Thyroid gland (tissue), 4 donors: ENCODE data around the gene PITRM1. TPM values are rescaled to one million over a fixed set of nuclear protein-coding genes. Genes with fewer than 3 reads are reported as not detected.

Source experiments
- DNase-seq, 2 donors: peaks; one replicate each; pipeline ENCODE4 v3.0.0-alpha.2; 2019
- H3K27ac ChIP-seq, 3 donors: fragments of 200-600 bp; sonication (generic); 1 replicate in 2 of 3; 2 replicates in 1 of 3; pipeline ENCODE4 v1.5.1; 2016 to 2019; ENCODE audit warnings: mild to moderate bottlenecking in 1 of 3, moderate library complexity in 1 of 3
- H3K27me3 ChIP-seq: fragments of 200-600 bp; sonication (generic); one replicate; pipeline ENCODE4 v1.5.1; 2019
- H3K36me3 ChIP-seq, 2 donors: fragments of 200-600 bp; sonication (generic); one replicate each; pipeline ENCODE4 v1.5.1; 2016 to 2019
- H3K4me1 ChIP-seq, 2 donors: fragments of 200-600 bp; sonication (generic); one replicate each; pipeline ENCODE4 v1.5.1; 2017 to 2019
- H3K4me3 ChIP-seq, 3 donors: fragments of 200-600 bp; sonication (generic); replicated peaks in 1 of 3; 1 replicate in 2 of 3; 2 replicates in 1 of 3; pipeline ENCODE4 v1.5.1; 2016; ENCODE audit warnings: mild to moderate bottlenecking in 1 of 3
- H3K9me3 ChIP-seq: fragments of 200-600 bp; sonication (generic); one replicate; pipeline ENCODE4 v1.5.1; 2017
- POLR2A ChIP-seq, 2 donors: fragments of 450-650 bp; IDR thresholded peaks; one replicate each; pipeline ENCODE4 v1.6.1; 2017; ENCODE audit warnings: antibody characterized with exemption in 2 of 2, mild to moderate bottlenecking in 2 of 2, moderate library complexity in 1 of 2
- WGBS, 2 donors: methylation state at CpG; one replicate each; pipeline ENCODE4 v1.1.5; 2017; 5-methylcytosine and 5-hydroxymethylcytosine counted together
- intact Hi-C: fragments of 100-400 bp; cut with DNase I; formaldehyde crosslinking; loops from one replicate; pipeline ENCODE4 v1.15.1; 2023
- total RNA-seq, 4 donors: library from RNA; depleted of rRNA; stranded (reverse); fragments of >200 nt; gene quantifications; one replicate each; pipeline ENCODE4 v1.2.3, GENCODE V29; 2016
- TF ChIP-seq, protein P1 (sequence below), 6 experiments: fragments of 200-600 bp in 3 of 6; fragments of 450-650 bp in 3 of 6; sonication (generic) in 3 of 6; IDR thresholded peaks; one replicate each; pipeline ENCODE4 v1.5.1; 2016 to 2019; ENCODE audit warnings: antibody characterized with exemption in 6 of 6, mild to moderate bottlenecking in 2 of 6, inconsistent platforms in 1 of 6, moderate library complexity in 1 of 6

The PITRM1 gene
- total RNA-seq, 4 donors from 2014 or later = 68.2 to 107 (median 86.2) TPM

DNA sequence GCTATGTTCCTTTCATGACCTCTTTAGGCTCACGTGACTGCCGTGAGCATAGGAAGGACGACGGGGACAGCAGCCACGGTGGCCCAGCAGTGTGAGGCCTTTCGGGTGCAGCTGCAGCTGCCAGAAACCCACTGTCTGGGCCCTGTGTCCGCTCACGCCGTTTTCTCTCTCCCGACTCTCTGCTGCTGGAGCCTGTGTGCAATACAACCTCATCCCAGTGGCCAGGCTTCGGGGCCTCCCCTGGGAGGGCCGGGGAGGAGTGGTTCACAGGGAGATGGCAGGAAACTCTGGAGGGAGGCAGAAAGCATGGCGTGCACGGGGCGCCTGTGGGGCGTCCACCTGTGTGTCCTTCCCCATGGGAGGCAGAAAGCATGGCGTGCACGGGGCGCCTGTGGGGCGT is 66.7 kb downstream of the PITRM1 start:
- intact Hi-C loops = no loop called here
- Histone ChIP-seq H3K27me3 (no peaks in the 10 kb centered on the region), H3K36me3 (peaks cover 16 to 27% of the 10 kb centered on the region in 2 donors), H3K27ac (no peak overlapping the region), H3K4me3 (no peak overlapping the region), H3K9me3 (no peaks in the 10 kb centered on the region), H3K4me1 (peaks cover 11 to 15% of the 10 kb centered on the region in 2 donors)
- TF ChIP-seq, protein P1, sequence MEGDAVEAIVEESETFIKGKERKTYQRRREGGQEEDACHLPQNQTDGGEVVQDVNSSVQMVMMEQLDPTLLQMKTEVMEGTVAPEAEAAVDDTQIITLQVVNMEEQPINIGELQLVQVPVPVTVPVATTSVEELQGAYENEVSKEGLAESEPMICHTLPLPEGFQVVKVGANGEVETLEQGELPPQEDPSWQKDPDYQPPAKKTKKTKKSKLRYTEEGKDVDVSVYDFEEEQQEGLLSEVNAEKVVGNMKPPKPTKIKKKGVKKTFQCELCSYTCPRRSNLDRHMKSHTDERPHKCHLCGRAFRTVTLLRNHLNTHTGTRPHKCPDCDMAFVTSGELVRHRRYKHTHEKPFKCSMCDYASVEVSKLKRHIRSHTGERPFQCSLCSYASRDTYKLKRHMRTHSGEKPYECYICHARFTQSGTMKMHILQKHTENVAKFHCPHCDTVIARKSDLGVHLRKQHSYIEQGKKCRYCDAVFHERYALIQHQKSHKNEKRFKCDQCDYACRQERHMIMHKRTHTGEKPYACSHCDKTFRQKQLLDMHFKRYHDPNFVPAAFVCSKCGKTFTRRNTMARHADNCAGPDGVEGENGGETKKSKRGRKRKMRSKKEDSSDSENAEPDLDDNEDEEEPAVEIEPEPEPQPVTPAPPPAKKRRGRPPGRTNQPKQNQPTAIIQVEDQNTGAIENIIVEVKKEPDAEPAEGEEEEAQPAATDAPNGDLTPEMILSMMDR (IDR thresholded peaks at IDR 0.05) = no peak
- no peak for TF ChIP-seq POLR2A (IDR thresholded peaks at IDR 0.05)
- WGBS, 2 donors = 87 to 92% methylated on average over 15 to 16 of the region's 20 CpGs
- DNase-seq = no peak

DNA sequence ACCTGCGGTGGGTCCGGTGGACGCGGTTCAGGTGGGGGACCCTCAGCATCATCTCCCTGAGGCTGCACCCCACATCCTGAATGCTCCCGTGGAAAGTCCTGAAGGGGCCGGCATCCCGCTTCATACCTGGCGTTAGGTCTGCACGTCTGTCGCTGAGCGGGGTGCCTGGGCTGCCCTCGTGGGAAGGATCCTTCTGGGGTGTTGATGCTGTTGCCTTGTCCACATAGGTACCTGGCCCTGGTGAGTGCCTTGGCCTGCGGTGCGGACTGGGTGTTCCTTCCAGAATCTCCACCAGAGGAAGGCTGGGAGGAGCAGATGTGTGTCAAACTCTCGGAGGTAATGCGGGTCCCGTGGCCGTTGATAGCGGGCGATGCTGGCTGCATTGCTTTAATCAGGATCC is 67.4 kb downstream of the PITRM1 start:
- Histone ChIP-seq H3K27ac (no peak overlapping the region), H3K4me1 (peaks cover 11 to 14% of the 10 kb centered on the region in 2 donors), H3K36me3 (peaks cover 16 to 27% of the 10 kb centered on the region in 2 donors), H3K4me3 (no peak overlapping the region), H3K27me3 (no peaks in the 10 kb centered on the region), H3K9me3 (no peaks in the 10 kb centered on the region)
- TF ChIP-seq POLR2A (IDR thresholded peaks at IDR 0.05) = no peak
- TF ChIP-seq, protein P1 (IDR thresholded peaks at IDR 0.05) = no peak
- DNase-seq = no peak
- WGBS, 2 donors = 85 to 95% methylated on average over 18 to 19 of the region's 20 CpGs
- intact Hi-C loops = no loop called here

DNA sequence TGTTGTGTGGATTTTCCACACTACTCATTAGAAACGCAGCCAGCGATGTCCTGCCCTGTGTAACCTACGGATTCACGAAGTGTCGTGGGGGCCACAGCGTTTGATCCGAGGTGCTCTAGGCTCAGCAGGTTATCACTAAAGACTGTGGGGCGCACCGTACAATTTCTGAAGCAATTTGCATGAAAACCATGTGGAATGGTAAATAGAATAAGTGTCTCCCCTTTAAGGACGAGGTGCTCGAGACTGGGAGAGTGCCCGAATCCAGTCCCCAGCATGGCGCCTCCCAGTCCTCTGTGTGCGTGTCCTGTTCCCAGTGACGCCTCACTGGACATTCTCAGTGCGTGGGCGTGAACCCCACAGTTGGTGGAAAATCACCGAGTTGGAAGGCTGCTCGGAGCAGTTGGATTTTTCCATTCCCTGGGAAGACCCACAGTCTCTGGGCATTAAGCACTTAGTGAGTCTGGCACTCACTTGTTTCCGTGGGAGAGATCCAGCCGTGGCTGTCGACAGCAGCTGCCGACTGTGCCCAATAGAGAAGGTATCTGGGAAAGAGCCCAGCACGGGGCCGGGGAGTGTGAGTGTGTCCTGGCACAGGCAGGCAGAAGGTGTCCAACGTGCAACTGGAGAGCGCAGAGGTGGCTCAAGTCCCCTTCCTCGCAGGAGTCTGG is 68.2 kb downstream of the PITRM1 start:
- no peak overlapping the region for H3K4me3 ChIP-seq
- H3K36me3 ChIP-seq = peaks cover 10 to 22% of the 10 kb centered on the region in 2 donors
- H3K9me3 ChIP-seq = no peaks in the 10 kb centered on the region
- no peak for TF ChIP-seq POLR2A (IDR thresholded peaks at IDR 0.05)
- TF ChIP-seq, protein P1 (IDR thresholded peaks at IDR 0.05) = no peak
- intact Hi-C loops = no loop called here
- 86 to 88% methylated on average over 26 to 28 of the region's 28 CpGs for whole genome bisulfite sequencing, 2 donors
- H3K27me3 ChIP-seq = no peaks in the 10 kb centered on the region
- DNase-seq = no peak
- peaks cover 11 to 14% of the 10 kb centered on the region in 2 donors for H3K4me1 ChIP-seq
- H3K27ac ChIP-seq = no peak overlapping the region

DNA sequence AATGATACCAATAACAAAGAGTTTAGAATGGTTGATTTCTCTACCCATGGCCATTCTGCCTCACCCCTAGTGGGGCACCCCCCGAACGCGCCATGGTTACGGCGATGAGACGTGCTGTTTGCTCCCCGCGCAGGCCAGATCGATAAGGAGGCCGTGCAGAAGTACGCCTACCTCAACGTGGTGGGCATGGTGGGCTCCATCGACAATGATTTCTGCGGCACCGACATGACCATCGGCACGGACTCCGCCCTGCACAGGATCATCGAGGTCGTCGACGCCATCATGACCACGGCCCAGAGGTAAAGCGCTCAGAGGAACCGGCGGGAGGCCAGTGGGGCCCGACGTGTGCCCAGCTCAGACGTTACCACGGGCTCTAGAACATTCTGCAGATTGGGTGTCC is 68.9 kb downstream of the PITRM1 start:
- DNase-seq = no peak
- Histone ChIP-seq H3K4me1 (peaks cover 11 to 14% of the 10 kb centered on the region in 2 donors), H3K27me3 (no peaks in the 10 kb centered on the region), H3K9me3 (no peaks in the 10 kb centered on the region), H3K27ac (peak overlapping the region in 2 of 3 donors; percentile 75 to 79), H3K36me3 (peaks cover 3 to 15% of the 10 kb centered on the region in 2 donors), H3K4me3 (no peak overlapping the region)
- TF ChIP-seq, protein P1 (IDR thresholded peaks at IDR 0.05) = no peak
- 95 to 97% methylated on average over 30 of the region's 30 CpGs for WGBS, 2 donors
- intact Hi-C loops = no loop called here

DNA sequence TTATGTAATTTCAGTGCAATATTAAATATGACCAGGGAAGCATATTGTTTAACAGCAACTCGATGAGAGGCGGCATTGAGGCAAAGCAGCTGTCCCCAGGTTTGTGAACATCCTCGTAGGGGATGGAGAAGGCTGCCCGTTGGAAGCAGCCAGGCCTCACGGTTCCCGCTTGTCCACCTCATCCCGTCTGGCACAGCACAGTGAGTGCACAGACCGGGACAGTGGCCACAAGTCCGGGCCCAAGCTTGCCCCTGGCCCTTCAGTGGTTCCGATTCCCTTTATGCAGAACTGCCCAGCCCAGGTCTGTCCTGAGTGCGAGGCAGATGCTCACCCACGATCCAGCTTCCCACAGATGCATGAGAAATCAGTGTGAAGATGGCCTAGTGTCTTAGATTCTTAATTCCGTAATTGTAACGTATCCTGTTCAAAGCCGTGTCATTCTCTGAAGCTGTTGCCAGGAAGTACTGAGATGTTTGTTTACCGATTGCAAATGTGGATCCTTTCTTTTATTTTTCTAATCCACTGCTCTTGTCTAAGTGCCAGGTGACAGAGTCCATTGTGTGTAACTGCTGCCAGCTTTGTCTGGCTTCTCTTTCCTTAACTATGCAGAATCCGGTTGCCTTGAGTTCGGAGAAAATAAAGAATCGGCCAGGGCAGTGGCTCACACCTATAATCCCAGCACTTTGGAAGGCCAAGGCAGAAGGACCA is 69.7 kb downstream of the PITRM1 start:
- intact Hi-C loops = no loop called here
- Histone ChIP-seq H3K9me3 (no peaks in the 10 kb centered on the region), H3K4me1 (peaks cover 11 to 14% of the 10 kb centered on the region in 2 donors), H3K27ac (peak overlapping the region; percentile 27 to 79 (median 75)), H3K36me3 (peaks cover 0 to 13% of the 10 kb centered on the region in 2 donors), H3K4me3 (no peak overlapping the region), H3K27me3 (no peaks in the 10 kb centered on the region)
- peak in 1 of 2 donors; percentile 34 for DNase-seq
- TF ChIP-seq, protein P1 (IDR thresholded peaks at IDR 0.05) = no peak
- TF ChIP-seq POLR2A (IDR thresholded peaks at IDR 0.05) = no peak
- 51 to 61% methylated on average over 16 to 19 of the region's 19 CpGs for WGBS, 2 donors
